ENCODE results near the gene ZC2HC1B.

The ZC2HC1B gene

GRCh38 chr6:143984666-143985065 lies 120.4 kb downstream of the ZC2HC1B start:
- ATAC-seq (replicated peaks) (no peak), DNase-seq (no peak)
- H3K9me3 Mint-ChIP-seq = no peaks in the 10 kb centered on the region
- H3K36me3 Mint-ChIP-seq (ENCODE audit: insufficient read depth) = no peaks in the 10 kb centered on the region
- no peak overlapping the region for H3K4me3 Mint-ChIP-seq
- no peak overlapping the region for H3K27ac Mint-ChIP-seq
- no peaks in the 10 kb centered on the region for H3K27me3 Mint-ChIP-seq
- H3K4me1 Mint-ChIP-seq (ENCODE audit: low read depth in 2 of 2) = no peaks in the 10 kb centered on the region

DNA sequence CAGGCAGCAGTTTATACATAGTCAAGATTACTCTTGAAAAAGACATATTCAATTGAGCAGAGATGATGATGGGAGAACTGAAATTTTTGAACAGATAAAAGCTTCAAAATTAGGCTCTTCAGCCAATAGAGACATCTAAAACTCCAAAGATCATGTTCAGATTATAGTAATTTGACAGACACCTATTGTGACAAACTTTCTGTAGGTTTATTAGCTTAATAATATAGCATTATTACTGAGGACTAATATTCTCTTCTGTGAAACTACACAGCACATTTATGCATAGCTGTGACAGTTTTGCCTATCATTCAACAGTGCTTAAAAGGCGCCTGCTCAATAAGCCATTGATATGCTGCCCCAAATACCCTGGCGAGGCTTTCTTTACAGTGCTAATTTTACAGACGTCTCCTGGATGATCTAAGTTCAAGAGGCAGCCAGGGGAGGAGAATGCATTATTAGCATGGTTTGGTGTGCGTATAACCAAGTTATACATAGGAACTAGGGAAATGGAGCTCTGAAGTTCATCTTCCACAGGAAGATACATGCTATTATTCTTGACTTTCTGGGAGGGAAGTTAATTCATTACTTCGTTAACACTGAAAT lies 122.3 kb downstream of the ZC2HC1B start:
- H3K36me3 Mint-ChIP-seq (ENCODE audit: insufficient read depth) = no peaks in the 10 kb centered on the region
- ATAC-seq (replicated peaks) = no peak

More for the DNA sequence above, 122.3 kb downstream of the ZC2HC1B start:
- H3K9me3 Mint-ChIP-seq = no peaks in the 10 kb centered on the region
- peaks cover 7% of the 10 kb centered on the region in 2 donors for H3K27me3 Mint-ChIP-seq
- no peak for DNase-seq
- no peak overlapping the region for H3K4me3 Mint-ChIP-seq
- H3K27ac Mint-ChIP-seq = no peak overlapping the region
- H3K4me1 Mint-ChIP-seq (ENCODE audit: low read depth in 2 of 2) = no peaks in the 10 kb centered on the region
